ENCODE results near the gene RCVRN.
"Not testable (repeated sequence)": the region's sequence is repeated elsewhere in the genome, so short reads cannot be mapped to it uniquely, and the experiment has no call there.

RCVRN gene

GRCh38 chr17:9921216-9921615 is 16.1 kb upstream of the RCVRN start:
- not testable (repeated sequence) for DNase-seq (ENCODE audit: low read depth)

DNA sequence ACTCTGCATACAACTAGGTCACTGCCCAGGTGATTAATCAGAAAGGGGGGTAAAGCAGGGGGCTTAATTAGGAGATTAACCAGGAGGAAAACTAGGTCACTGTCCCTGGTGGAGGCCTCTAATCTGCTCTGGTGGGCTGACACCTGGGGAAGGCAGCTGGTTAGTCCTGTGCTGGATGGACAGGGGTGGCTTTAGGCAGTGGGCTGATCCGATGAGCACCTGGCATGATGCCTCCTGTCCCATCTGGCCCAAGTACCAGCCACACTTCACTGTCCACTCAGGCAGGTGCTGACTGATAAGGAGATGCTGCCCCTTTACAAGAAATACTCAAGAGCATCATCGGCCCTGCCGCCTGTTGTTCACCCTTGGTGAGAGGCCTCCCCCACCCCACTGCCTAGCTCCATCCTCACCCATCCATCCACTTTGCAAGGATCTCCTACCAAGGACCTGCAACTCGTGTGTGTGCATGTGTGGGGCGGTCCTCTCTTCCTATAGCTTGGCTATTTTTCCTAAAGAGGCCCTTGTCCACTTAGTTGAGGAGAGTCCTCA is 13.8 kb upstream of the RCVRN start:
- no peak for DNase-seq (ENCODE audit: low read depth)

GRCh38 chr17:9918352-9918751 is 13.3 kb upstream of the RCVRN start:
- DNase-seq (ENCODE audit: low read depth): no peak

- DNase-seq (ENCODE audit: low read depth): no peak
These were observed 12.7 kb upstream of the RCVRN start for GRCh38 chr17:9917801-9918200.

- DNase-seq (ENCODE audit: low read depth): no peak
These were observed 12.1 kb upstream of the RCVRN start for GRCh38 chr17:9917131-9917530.

- DNase-seq (ENCODE audit: low read depth): no peak
These were observed 11.0 kb upstream of the RCVRN start for GRCh38 chr17:9916108-9916507.

DNA sequence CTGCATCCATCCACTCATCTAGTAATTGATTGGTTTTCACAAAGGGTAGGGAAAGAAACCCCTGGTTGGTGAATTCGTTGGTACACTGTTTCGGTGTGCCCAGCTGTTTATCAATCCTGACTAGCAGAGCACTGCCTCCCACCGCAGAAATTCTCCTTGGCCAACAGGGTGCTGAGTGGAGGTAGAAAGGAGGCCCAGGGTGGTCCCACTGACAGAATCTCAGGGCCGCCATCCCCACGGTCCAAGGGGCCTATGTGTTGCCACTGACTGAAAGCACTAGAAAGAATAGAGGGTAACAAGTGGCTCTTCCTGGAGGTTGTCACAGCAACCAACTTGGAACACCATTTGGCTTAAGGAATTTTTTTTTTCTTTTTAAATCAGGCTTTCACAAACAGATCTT is 8.4 kb upstream of the RCVRN start:
- DNase-seq (ENCODE audit: low read depth): no peak

GRCh38 chr17:9912121-9913099 is 7.3 kb upstream of the RCVRN start:
- DNase-seq (ENCODE audit: low read depth): no peak

- DNase-seq (ENCODE audit: low read depth): no peak
These were observed 6.0 kb upstream of the RCVRN start for GRCh38 chr17:9911089-9911488.

GRCh38 chr17:9908649-9909042 is 3.6 kb upstream of the RCVRN start:
- no peak for DNase-seq (ENCODE audit: low read depth)

GRCh38 chr17:9907883-9908648 is 3.0 kb upstream of the RCVRN start:
- no peak for DNase-seq (ENCODE audit: low read depth)

DNA sequence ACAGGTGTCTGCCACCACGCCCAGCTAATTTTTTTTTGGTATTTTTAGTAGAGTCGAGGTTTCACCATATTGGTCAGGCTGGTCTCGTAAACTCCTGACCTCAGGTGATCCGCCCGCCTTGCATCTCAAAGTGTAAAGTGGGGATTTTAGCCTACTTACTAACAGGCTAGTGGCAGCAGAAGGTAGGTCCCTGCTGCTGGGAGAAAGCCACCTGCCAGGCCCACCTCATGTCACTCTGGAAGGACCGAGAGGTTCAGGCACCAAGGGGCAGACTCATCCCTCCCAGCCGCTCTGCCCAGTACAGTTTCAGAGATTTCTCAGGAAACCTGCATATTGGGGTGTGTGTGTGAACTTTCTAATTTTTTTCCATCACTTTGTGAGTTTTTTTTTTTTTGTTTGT is 2.1 kb upstream of the RCVRN start:
- DNase-seq (ENCODE audit: low read depth): no peak

DNA sequence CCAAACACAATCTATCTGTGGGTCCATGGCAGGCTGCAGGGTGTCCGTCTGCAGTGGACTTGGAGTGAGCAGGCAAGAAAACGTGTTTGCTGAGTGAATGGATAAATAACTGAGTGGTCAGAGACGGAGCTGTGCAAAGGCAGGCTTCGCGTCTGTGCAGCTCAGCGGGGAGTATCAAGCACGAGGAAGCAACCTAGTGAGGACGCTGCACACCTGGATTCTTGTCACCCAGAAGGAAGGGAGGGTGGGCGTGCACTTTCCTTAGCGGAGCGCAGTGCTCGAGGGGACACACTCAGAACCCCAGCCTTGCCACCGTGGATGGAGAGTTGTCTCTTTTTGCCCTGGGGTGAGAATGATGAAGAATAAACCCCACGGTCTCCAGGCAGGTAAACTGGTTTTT is 1.5 kb upstream of the RCVRN start:
- no peak for DNase-seq (ENCODE audit: low read depth)

DNA sequence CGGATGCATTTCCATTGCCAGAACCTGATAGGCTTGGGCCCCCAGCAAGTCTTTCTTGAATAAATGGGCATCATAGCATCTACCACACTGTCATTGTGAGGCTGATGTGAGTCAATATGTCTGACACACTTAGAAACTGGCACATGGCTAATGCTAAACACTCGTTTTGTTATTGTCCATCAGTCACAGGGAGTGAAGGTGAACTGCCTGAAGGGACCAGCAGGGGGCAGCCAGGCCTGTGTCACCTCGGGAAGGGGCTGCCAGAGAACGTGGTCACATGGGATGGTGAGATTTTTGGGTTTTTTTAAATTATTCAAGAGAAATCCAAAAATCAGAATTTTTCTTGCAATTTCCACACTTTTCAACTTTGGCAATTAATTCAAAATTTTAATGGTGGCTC is 831 bp upstream of the RCVRN start:
- DNase-seq (ENCODE audit: low read depth): no peak

- DNase-seq (ENCODE audit: low read depth): no peak
These were observed 594 bp downstream of the RCVRN start for GRCh38 chr17:9904277-9905077.

GRCh38 chr17:9902120-9902519 is 3.0 kb downstream of the RCVRN start:
- no peak for DNase-seq (ENCODE audit: low read depth)

DNA sequence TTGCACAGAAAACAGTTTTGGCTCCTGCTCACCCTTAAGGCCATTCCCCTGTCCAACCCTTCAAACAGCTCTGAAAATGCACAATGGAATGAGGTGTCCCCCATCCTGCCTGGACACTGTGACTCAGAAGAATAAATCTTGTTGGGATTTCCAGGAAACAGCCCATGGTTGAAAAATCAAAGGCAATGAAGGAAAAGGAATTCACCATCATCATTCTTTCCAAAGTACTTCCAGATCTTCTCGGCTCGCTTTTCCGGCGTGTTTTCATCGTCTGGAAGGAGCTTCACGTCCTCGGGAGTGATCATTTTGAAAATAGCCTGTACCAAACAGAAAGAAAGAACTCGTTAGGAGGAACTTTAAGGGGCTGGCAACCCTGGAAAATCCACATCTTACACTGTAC is 4.3 kb downstream of the RCVRN start:
- DNase-seq (ENCODE audit: low read depth): no peak

DNA sequence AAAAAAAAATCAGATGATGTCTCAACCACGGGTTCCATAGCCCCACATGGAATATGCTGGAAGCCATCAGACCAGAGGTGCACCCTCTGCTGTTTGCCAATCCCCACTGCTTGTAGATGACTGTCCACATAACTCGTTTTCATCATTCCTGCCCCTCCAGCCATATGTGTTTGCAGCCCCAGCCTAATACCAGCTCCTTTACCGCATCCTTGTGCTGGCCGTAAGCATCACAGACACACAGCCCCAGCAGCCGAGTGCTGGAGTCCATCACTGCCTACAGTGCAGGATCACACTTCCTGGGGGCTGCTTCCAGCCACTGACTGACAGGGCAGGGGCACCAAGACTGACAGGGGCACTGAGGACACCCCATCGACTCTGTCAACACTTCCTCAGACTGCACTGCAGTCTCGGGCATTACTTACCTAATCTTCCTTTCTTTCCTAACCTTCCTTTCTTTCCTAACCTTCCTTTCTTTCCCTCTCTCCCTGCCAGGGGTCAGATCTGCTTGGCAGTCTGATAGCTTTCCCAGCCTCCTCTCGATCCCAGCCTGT is 5.0 kb downstream of the RCVRN start:
- no peak for DNase-seq (ENCODE audit: low read depth)

DNA sequence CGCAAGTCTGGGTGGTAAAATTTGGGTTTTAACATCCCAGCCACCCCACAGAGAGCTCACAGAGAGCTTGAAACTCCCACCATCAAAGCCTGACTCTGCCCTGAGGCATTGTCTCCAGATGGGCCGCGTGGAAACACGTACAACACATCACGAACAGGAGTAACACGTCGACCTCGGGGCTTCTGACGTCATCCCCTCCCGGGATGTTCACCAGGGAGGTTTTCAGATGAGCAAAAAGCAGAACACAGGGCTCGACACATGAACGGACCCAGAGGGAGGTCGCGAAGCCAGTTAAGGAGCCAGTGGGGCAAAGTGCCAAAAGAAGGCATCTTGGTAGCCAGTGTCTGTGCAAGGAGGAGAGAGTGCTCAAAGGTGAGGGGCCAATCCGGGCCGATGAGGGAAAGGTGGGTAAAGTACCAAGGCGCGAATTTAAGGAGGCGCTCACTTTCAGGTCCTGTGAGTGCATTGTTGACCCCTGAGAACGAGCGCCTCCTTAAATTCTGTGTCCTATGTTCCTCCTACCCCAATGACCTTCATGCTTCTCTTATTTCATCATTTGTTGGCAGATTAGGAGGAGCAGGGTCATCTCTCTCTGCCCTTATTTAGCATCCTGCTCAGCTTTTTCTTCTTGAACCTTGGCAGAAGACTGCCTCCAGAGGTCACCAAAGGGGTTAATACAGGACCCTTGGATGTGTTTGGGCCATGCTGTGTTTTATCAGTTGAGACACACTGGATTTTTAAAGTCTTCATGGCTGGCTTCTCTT is 5.6 kb downstream of the RCVRN start:
- DNase-seq (ENCODE audit: low read depth): no peak

- no peak for DNase-seq (ENCODE audit: low read depth)
These were observed 6.3 kb downstream of the RCVRN start for GRCh38 chr17:9898812-9899211.

DNA sequence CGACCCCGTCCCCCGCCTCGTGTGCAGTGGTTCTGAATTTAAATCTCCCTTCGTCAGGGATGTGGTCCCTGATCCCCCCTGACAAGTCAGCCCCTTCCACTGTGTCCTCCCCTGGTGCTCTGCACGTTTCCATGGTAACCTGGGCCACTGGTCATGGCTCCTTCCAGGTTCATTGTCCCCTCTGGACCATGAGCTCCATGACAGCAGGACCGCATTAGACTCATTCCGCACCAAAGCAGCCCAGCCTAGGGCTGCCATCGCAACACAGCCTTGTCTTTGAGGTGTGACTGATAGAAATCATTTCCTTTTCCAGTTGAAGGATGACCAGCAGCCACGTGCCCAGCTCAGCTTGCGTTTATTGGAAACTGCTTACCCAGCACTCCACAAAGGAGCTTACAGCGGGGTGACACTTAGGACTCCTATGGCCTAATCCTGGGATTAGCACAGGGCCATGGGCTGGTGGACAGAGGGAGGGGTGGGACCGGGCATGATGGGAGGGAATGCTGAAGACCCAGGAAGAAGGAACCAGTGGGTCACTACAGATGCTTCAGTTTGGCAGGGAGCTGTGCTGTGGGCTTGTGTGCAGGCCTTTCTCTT is 7.6 kb downstream of the RCVRN start:
- DNase-seq (ENCODE audit: low read depth): no peak
